B cell (primary cell): ENCODE data around the gene SLC9C2. TPM values are rescaled to one million over a fixed set of nuclear protein-coding genes. Genes with fewer than 3 reads are reported as not detected.
"Not testable (repeated sequence)": the region's sequence is repeated elsewhere in the genome, so short reads cannot be mapped to it uniquely, and the experiment has no call there.

ENCODE experiments used
- ATAC-seq: fragments of 200-7000 bp; cut with Tn5 transposase; one replicate; pipeline ENCODE4 v1.10.0; 2021; ENCODE audit warnings: low read depth, mild to moderate bottlenecking, moderate number of reproducible peaks, moderate library complexity
- CTCF ChIA-PET: fragments of 350-600 bp; sonication (Branson Sonifier 250); formaldehyde crosslinking; loops from one replicate; lab custom pipeline; 2021; ENCODE audit warnings: antibody characterized with exemption, inconsistent platforms; lab: Charles Lee
- POLR2A ChIA-PET: fragments of 350-600 bp; sonication (Branson Sonifier 250); formaldehyde crosslinking; loops from one replicate; lab custom pipeline; 2021; ENCODE audit warnings: antibody characterized with exemption; lab: Charles Lee
- DNase-seq: peaks from one replicate; pipeline ENCODE4 v3.0.0; 2013
- H2AFZ ChIP-seq: 2 replicates; pipeline ENCODE4 v1.6.1; 2012; ENCODE audit warnings: mild to moderate bottlenecking, low read depth, low read length; ENCODE audit not compliant: insufficient read depth, poor library complexity, severe bottlenecking
- H3K27ac ChIP-seq, 2 donors: 1 replicate in 1 of 2; 2 replicates in 1 of 2; pipeline ENCODE4 v1.5.1; 2012 to 2013; ENCODE audit warnings: low read length in 2 of 2, mild to moderate bottlenecking in 2 of 2, moderate library complexity in 1 of 2
- H3K27me3 ChIP-seq, 4 experiments: fragments of 200-600 bp in 1 of 4; sonication (generic) in 1 of 4; replicated peaks in 1 of 4; 1 replicate in 2 of 4; 2 replicates in 2 of 4; pipeline versions ENCODE4 v1.6.1 to v1.7.0; 2013 to 2016; ENCODE audit warnings: low read length in 3 of 4, mild to moderate bottlenecking in 2 of 4, mixed read lengths in 1 of 4, moderate library complexity in 1 of 4; ENCODE audit not compliant: insufficient read depth in 4 of 4, control insufficient read depth in 3 of 4; ENCODE audit errors: control extremely low read depth in 1 of 4
- H3K36me3 ChIP-seq, 2 experiments: replicated peaks in 1 of 2; 1 replicate in 1 of 2; 2 replicates in 1 of 2; pipeline versions ENCODE4 v1.6.1 to v1.7.1; 2013; ENCODE audit warnings: low read length in 1 of 2; ENCODE audit not compliant: insufficient read depth in 2 of 2, control insufficient read depth in 1 of 2; ENCODE audit errors: control extremely low read depth in 1 of 2, extremely low read depth in 1 of 2
- H3K4me1 ChIP-seq, 2 donors: fragments of 200-600 bp in 1 of 2; sonication (generic) in 1 of 2; 1 replicate in 1 of 2; 2 replicates in 1 of 2; pipeline versions ENCODE4 v1.5.1 to v1.6.1; 2013 to 2017; ENCODE audit warnings: low read length in 2 of 2; ENCODE audit not compliant: control insufficient read depth in 2 of 2, insufficient read depth in 2 of 2
- H3K4me2 ChIP-seq: replicated peaks from 2 replicates; pipeline ENCODE3; 2012; ENCODE audit warnings: mild to moderate bottlenecking, low read depth, low read length; ENCODE audit not compliant: poor library complexity, severe bottlenecking
- H3K4me3 ChIP-seq, 5 experiments: fragments of 200-600 bp in 1 of 5; sonication (generic) in 1 of 5; 1 replicate in 3 of 5; 2 replicates in 2 of 5; pipeline versions ENCODE4 v1.5.1 to v1.7.0; 2011 to 2016; ENCODE audit warnings: low read length in 4 of 5, mild to moderate bottlenecking in 4 of 5, low read depth in 2 of 5, control low read depth in 1 of 5, moderate library complexity in 1 of 5; ENCODE audit not compliant: insufficient read depth in 1 of 5; ENCODE audit errors: control extremely low read depth in 1 of 5, extremely low read depth in 1 of 5
- H3K79me2 ChIP-seq: fragments of 200-600 bp; sonication (generic); one replicate; pipeline ENCODE4 v1.6.0; 2016; ENCODE audit warnings: low read length; ENCODE audit not compliant: control insufficient read depth, insufficient read depth
- H3K9ac ChIP-seq: fragments of 200-600 bp; sonication (generic); 2 replicates; pipeline ENCODE4 v1.6.1; 2017; ENCODE audit warnings: mild to moderate bottlenecking, low read length, moderate library complexity
- H3K9me3 ChIP-seq, 3 donors: one replicate each; pipeline versions ENCODE4 v1.6.1 to v1.7.1; 2013; ENCODE audit warnings: low read length in 2 of 3; ENCODE audit not compliant: control insufficient read depth in 2 of 3, insufficient read depth in 1 of 3; ENCODE audit errors: control extremely low read depth in 1 of 3
- H4K20me1 ChIP-seq: 2 replicates; pipeline ENCODE4 v1.6.0; 2012; ENCODE audit warnings: mild to moderate bottlenecking, low read length; ENCODE audit not compliant: insufficient read depth, control insufficient read depth, poor library complexity, severe bottlenecking
- H3K27ac Mint-ChIP-seq: one replicate; pipeline ENCODE4 v1.8.0; 2021; ENCODE audit warnings: mixed read lengths
- H3K27me3 Mint-ChIP-seq: one replicate; pipeline ENCODE4 v1.8.0; 2021; ENCODE audit warnings: mixed read lengths
- H3K4me1 Mint-ChIP-seq: one replicate; pipeline ENCODE4 v1.8.0; 2021; ENCODE audit warnings: mixed read lengths
- H3K4me3 Mint-ChIP-seq: one replicate; pipeline ENCODE4 v1.8.0; 2021; ENCODE audit warnings: mixed read lengths
- H3K9me3 Mint-ChIP-seq: one replicate; pipeline ENCODE4 v1.8.0; 2022; ENCODE audit warnings: mixed read lengths; ENCODE audit not compliant: insufficient read depth
- CTCF ChIP-seq: fragments of 200-600 bp; IDR thresholded peaks from one replicate; pipeline ENCODE4 v1.8.0; 2022; ENCODE audit warnings: antibody characterized with exemption, mild to moderate bottlenecking
- EZH2 ChIP-seq: IDR thresholded peaks from 2 replicates; pipeline ENCODE4 v1.6.1; 2012; ENCODE audit warnings: borderline replicate concordance, low read depth, mild to moderate bottlenecking, moderate library complexity, low read length; ENCODE audit not compliant: insufficient read depth, poor library complexity, severe bottlenecking
- WGBS: methylation state at CpG from one replicate; pipeline ENCODE4 v1.1.5; 2013; ENCODE audit warnings: missing lambda C conversion rate; ENCODE audit not compliant: insufficient coverage; 5-methylcytosine and 5-hydroxymethylcytosine counted together
- intact Hi-C: fragments of 100-400 bp; cut with micrococcal nuclease; formaldehyde crosslinking; loops from one replicate; pipeline ENCODE4 v1.10.0; 2022
- polyA plus RNA-seq: library from polyadenylated mRNA; depleted of rRNA; stranded (reverse); fragments of >200 nt; gene quantifications from 2 replicates; pipeline ENCODE4 v1.2.3, GENCODE V29; 2012
- total RNA-seq, 2 donors: library from RNA; stranded (reverse); fragments of 120-200 nt in 1 of 2; gene quantifications; 1 replicate in 1 of 2; 2 replicates in 1 of 2; pipeline versions ENCODE4 v1.2.3 to v1.2.4, GENCODE V29; 2013 to 2022

The SLC9C2 gene
- total and polyA plus RNA-seq, 2 donors (not counting 1 experiment from before 2014, with no cell fraction given): not detected

GRCh38 chr1:173467426-173467825 lies 135.4 kb downstream of the SLC9C2 start:
- POLR2A ChIA-PET: no interaction called here
- Mint-ChIP-seq H3K9me3 (peaks cover 17% of the 10 kb centered on the region), H3K4me1 (peaks cover 10% of the 10 kb centered on the region)

GRCh38 chr1:173464185-173464584 lies 138.7 kb downstream of the SLC9C2 start:
- intact Hi-C loops, POLR2A ChIA-PET, H3K27ac Mint-ChIP-seq, H3K9me3 ChIP-seq, H3K27me3 Mint-ChIP-seq, H3K4me2 ChIP-seq, ATAC-seq, H3K4me3 ChIP-seq, H3K4me1 ChIP-seq, H3K9ac ChIP-seq, H3K4me3 Mint-ChIP-seq, H4K20me1 ChIP-seq, H3K27me3 ChIP-seq, H2AFZ ChIP-seq, DNase-seq, H3K27ac ChIP-seq: not testable (repeated sequence)
- CTCF ChIA-PET: interaction anchor here (2.3 kb wide), 1 partner anchor 35 kb away, joined by 7 read pairs; no protein-coding TSS in a partner anchor
- Mint-ChIP-seq H3K9me3 (peaks cover 12% of the 10 kb centered on the region), H3K4me1 (peaks cover 10% of the 10 kb centered on the region)
- peaks cover 6 to 22% of the 10 kb centered on the region in 2 experiments for H3K36me3 ChIP-seq
- H3K79me2 ChIP-seq: peaks cover 21% of the 10 kb centered on the region
- WGBS: 95% methylated on average over 2 of the region's 2 CpGs

More at GRCh38 chr1:173467426-173467825, 135.4 kb downstream of the SLC9C2 start:
- no peak overlapping the region for H3K4me3 ChIP-seq
- no peak for TF ChIP-seq EZH2
- no peak for TF ChIP-seq CTCF
- H3K27ac Mint-ChIP-seq: no peak overlapping the region
- H3K4me3 Mint-ChIP-seq: no peak overlapping the region
- intact Hi-C loops: no loop called here
- H3K27me3 ChIP-seq: no peaks in the 10 kb centered on the region
- DNase-seq: no peak
- no peaks in the 10 kb centered on the region for H3K4me1 ChIP-seq
- H3K79me2 ChIP-seq: peaks cover 21% of the 10 kb centered on the region
- no peak overlapping the region for H3K9ac ChIP-seq
- no peaks in the 10 kb centered on the region for H3K36me3 ChIP-seq
- H2AFZ ChIP-seq: no peak overlapping the region
- no peaks in the 10 kb centered on the region for H3K27me3 Mint-ChIP-seq
- 100% methylated on average over 2 of the region's 4 CpGs for WGBS
- CTCF ChIA-PET: interaction anchor here (1.0 to 1.2 kb wide), 2 partner anchors 9 to 37 kb away, joined by 3 read pairs; no protein-coding TSS in a partner anchor
- H3K27ac ChIP-seq: no peak overlapping the region
- no peak overlapping the region for H3K4me2 ChIP-seq
- H3K9me3 ChIP-seq: peaks cover 5 to 14% (median 12%) of the 10 kb centered on the region in 3 donors
- ATAC-seq: no peak
- H4K20me1 ChIP-seq: no peaks in the 10 kb centered on the region

GRCh38 chr1:173462666-173463065 lies 140.2 kb downstream of the SLC9C2 start:
- ATAC-seq, intact Hi-C loops: not testable (repeated sequence)
- H3K4me1 Mint-ChIP-seq: peaks cover 10% of the 10 kb centered on the region

More at GRCh38 chr1:173462666-173463065, 140.2 kb downstream of the SLC9C2 start:
- H3K27me3 ChIP-seq, H3K9ac ChIP-seq, H3K4me3 Mint-ChIP-seq, H3K27ac ChIP-seq, H3K4me2 ChIP-seq, H3K4me1 ChIP-seq, POLR2A ChIA-PET, H4K20me1 ChIP-seq, H3K9me3 ChIP-seq, H3K27ac Mint-ChIP-seq, H3K4me3 ChIP-seq, H3K27me3 Mint-ChIP-seq, H3K9me3 Mint-ChIP-seq, DNase-seq, H2AFZ ChIP-seq: not testable (repeated sequence)
- peaks cover 24% of the 10 kb centered on the region for H3K79me2 ChIP-seq
- CTCF ChIA-PET: interaction anchor here (2.3 kb wide), 1 partner anchor 33 kb away, joined by 7 read pairs; no protein-coding TSS in a partner anchor
- peaks cover 6 to 25% of the 10 kb centered on the region in 2 experiments for H3K36me3 ChIP-seq
- WGBS: 100% methylated on average over 2 of the region's 2 CpGs
